ENCODE data around the gene AOAH.

Gene AOAH

GRCh38 chr7:36611703-36612102, 112.6 kb downstream of the AOAH start:
- no peak overlapping the region for H3K27ac ChIP-seq (replicated peaks)
- no peak for TF ChIP-seq POLR2AphosphoS5 (IDR thresholded peaks at IDR 0.05; ENCODE audit: low read depth)
- TF ChIP-seq GABPA (IDR thresholded peaks at IDR 0.05; ENCODE audit: low read depth), result no peak
- TF ChIP-seq SPI1 (IDR thresholded peaks at IDR 0.05; ENCODE audit: borderline replicate concordance, low read depth), result no peak
- TF ChIP-seq CTCF (IDR thresholded peaks at IDR 0.05; ENCODE audit: insufficient read depth, low read length), result no peak
- no peaks in the 10 kb centered on the region for H3K27me3 ChIP-seq (ENCODE audit: insufficient read depth, poor library complexity, severe bottlenecking)
- H3K4me3 ChIP-seq (replicated peaks; ENCODE audit: insufficient read depth, low read length), result no peak overlapping the region
- DNase-seq (ENCODE audit: low read depth in 1 of 2, low spot score in 1 of 2), result no peak

- Histone ChIP-seq H3K27ac (replicated peaks) (no peak overlapping the region), H3K4me3 (replicated peaks; ENCODE audit: insufficient read depth, low read length) (no peak overlapping the region), H3K27me3 (ENCODE audit: insufficient read depth, poor library complexity, severe bottlenecking) (no peaks in the 10 kb centered on the region)
- TF ChIP-seq POLR2AphosphoS5 (IDR thresholded peaks at IDR 0.05; ENCODE audit: low read depth), result no peak
- no peak for TF ChIP-seq CTCF (IDR thresholded peaks at IDR 0.05; ENCODE audit: insufficient read depth, low read length)
- TF ChIP-seq GABPA (IDR thresholded peaks at IDR 0.05; ENCODE audit: low read depth), result no peak
- no peak for TF ChIP-seq REST (IDR thresholded peaks at IDR 0.05; ENCODE audit: insufficient replicate concordance, low read depth)
- no peak for TF ChIP-seq SPI1 (IDR thresholded peaks at IDR 0.05; ENCODE audit: borderline replicate concordance, low read depth)
- DNase-seq (ENCODE audit: low read depth in 1 of 2, low spot score in 1 of 2), result no peak
Observed at GRCh38 chr7:36607721-36608095, 116.6 kb downstream of the AOAH start.

GRCh38 chr7:36606976-36607720, 117.1 kb downstream of the AOAH start:
- DNase-seq (ENCODE audit: low read depth in 1 of 2, low spot score in 1 of 2), result no peak
- Histone ChIP-seq H3K27me3 (ENCODE audit: insufficient read depth, poor library complexity, severe bottlenecking) (no peaks in the 10 kb centered on the region), H3K4me3 (replicated peaks; ENCODE audit: insufficient read depth, low read length) (no peak overlapping the region), H3K27ac (replicated peaks) (no peak overlapping the region)
- TF ChIP-seq SPI1 (IDR thresholded peaks at IDR 0.05; ENCODE audit: borderline replicate concordance, low read depth), result no peak
- TF ChIP-seq POLR2AphosphoS5 (IDR thresholded peaks at IDR 0.05; ENCODE audit: low read depth), result no peak
- no peak for TF ChIP-seq GABPA (IDR thresholded peaks at IDR 0.05; ENCODE audit: low read depth)
- no peak for TF ChIP-seq CTCF (IDR thresholded peaks at IDR 0.05; ENCODE audit: insufficient read depth, low read length)
- TF ChIP-seq REST (IDR thresholded peaks at IDR 0.05; ENCODE audit: insufficient replicate concordance, low read depth), result no peak
